GM12878 (cell line): Measurements from ENCODE around the gene GALK2. TPM values are rescaled to one million over a fixed set of nuclear protein-coding genes. Genes with fewer than 3 reads are reported as not detected.
A peak's percentile ranks its signal among the peaks of the same experiment; 100 is the strongest.

Experiments
- ATAC-seq: fragments of 200-7000 bp; cut with Tn5 transposase; 3 replicates; pipeline ENCODE4 v1.9.1; 2020; ENCODE audit warnings: mild to moderate bottlenecking, moderate library complexity
- BruUV-seq: library from RNA; stranded (reverse); fragments of 400-500 nt; replicated peaks from 2 replicates; lab custom pipeline; 2021; lab: Mats Ljungman, UMichigan
- CTCF ChIA-PET: fragments of 300-600 bp; sonication (Branson Sonifier 250); formaldehyde crosslinking; extraction: SDS; loops from one replicate; lab custom pipeline; 2021; ENCODE audit warnings: inconsistent platforms; lab: Yijun Ruan, JAX
- POLR2A ChIA-PET: fragments of 350-600 bp; formaldehyde crosslinking; extraction: SDS; loops from one replicate; lab custom pipeline; 2021; ENCODE audit warnings: inconsistent platforms; lab: Charles Lee
- RAD21 ChIA-PET: fragments of 300-600 bp; sonication (Branson Sonifier 250); formaldehyde crosslinking; loops from one replicate; lab custom pipeline; 2023; ENCODE audit warnings: antibody characterized with exemption; ENCODE audit not compliant: unreplicated experiment; lab: Charles Lee
- SMC1A ChIA-PET: fragments of 300-600 bp; sonication (Branson Sonifier 250); formaldehyde crosslinking; loops from one replicate; lab custom pipeline; 2023; ENCODE audit not compliant: unreplicated experiment, uncharacterized antibody; lab: Charles Lee
- DNase-seq: peaks from one replicate; pipeline ENCODE4 v3.0.0-alpha.2; 2011; ENCODE audit warnings: low read depth, low spot score
- FAIRE-seq: peaks from 3 replicates; lab custom pipeline; 2011; peaks lifted over from hg19 to GRCh38; lab: Jason Lieb, UNC
- H2AFZ ChIP-seq: 2 replicates; pipeline ENCODE4 v1.6.0; 2011; ENCODE audit warnings: low read depth, low read length, control low read depth; ENCODE audit not compliant: control insufficient read depth
- H3K27ac ChIP-seq: 2 replicates; pipeline ENCODE4 v1.5.1; 2011; ENCODE audit warnings: control low read depth; ENCODE audit not compliant: control insufficient read depth, insufficient read depth
- H3K27me3 ChIP-seq, 2 experiments: replicated peaks in 1 of 2; 2 replicates each; pipeline versions ENCODE4 v1.6.0 to v1.6.1; 2011; ENCODE audit warnings: low read length in 1 of 2; ENCODE audit not compliant: control insufficient read depth in 2 of 2, insufficient read depth in 2 of 2
- H3K36me3 ChIP-seq, 2 experiments: 2 replicates each; pipeline ENCODE4 v1.5.1; 2011; ENCODE audit warnings: low read length in 1 of 2; ENCODE audit not compliant: control insufficient read depth in 2 of 2, insufficient read depth in 2 of 2
- H3K4me1 ChIP-seq: 2 replicates; pipeline ENCODE4 v1.6.1; 2011; ENCODE audit warnings: mild to moderate bottlenecking, low read length, moderate library complexity, mixed read lengths; ENCODE audit not compliant: control insufficient read depth, insufficient read depth
- H3K4me2 ChIP-seq: 2 replicates; pipeline ENCODE4 v1.6.0; 2011; ENCODE audit warnings: control low read depth; ENCODE audit not compliant: control insufficient read depth, insufficient read depth
- H3K4me3 ChIP-seq: fragments of 200-600 bp; sonication (generic); 2 replicates; pipeline ENCODE4 v1.5.1; 2016
- H3K79me2 ChIP-seq: 2 replicates; pipeline ENCODE4 v1.6.0; 2011; ENCODE audit warnings: low read length; ENCODE audit not compliant: control insufficient read depth, insufficient read depth
- H3K9ac ChIP-seq: 2 replicates; pipeline ENCODE4 v1.8.0; 2011; ENCODE audit warnings: low read length, control low read depth, mixed read lengths; ENCODE audit not compliant: control insufficient read depth, insufficient read depth
- H3K9me3 ChIP-seq: replicated peaks from 3 replicates; pipeline ENCODE4 v1.5.1; 2011; ENCODE audit warnings: mild to moderate bottlenecking, low read length; ENCODE audit not compliant: control insufficient read depth, insufficient read depth
- H4K20me1 ChIP-seq: 2 replicates; pipeline ENCODE4 v1.6.0; 2011; ENCODE audit not compliant: control insufficient read depth, insufficient read depth
- CTCF ChIP-seq, 3 experiments: IDR thresholded peaks in 2 of 3; conservative IDR thresholded peaks in 1 of 3; 2 replicates each; pipeline ENCODE4 v1.5.1; 2011; ENCODE audit warnings: low read depth in 3 of 3, low read length in 3 of 3, mild to moderate bottlenecking in 3 of 3, control low read depth in 2 of 3, moderate library complexity in 2 of 3, inconsistent platforms in 1 of 3, mixed read lengths in 1 of 3; ENCODE audit not compliant: control insufficient read depth in 2 of 3, insufficient read depth in 1 of 3; ENCODE audit errors: extremely low read depth in 1 of 3
- FOXM1 ChIP-seq: IDR thresholded peaks from 2 replicates; pipeline ENCODE4 v1.6.1; 2012; ENCODE audit warnings: low read depth, mild to moderate bottlenecking, inconsistent platforms, low read length, moderate library complexity
- IKZF1 ChIP-seq: fragments of 450-650 bp; conservative IDR thresholded peaks from 2 replicates; pipeline ENCODE4 v1.6.1; 2017; ENCODE audit warnings: antibody characterized with exemption, mild to moderate bottlenecking
- PAX5 ChIP-seq: IDR thresholded peaks from 2 replicates; pipeline ENCODE4 v1.6.1; 2011; ENCODE audit warnings: low read depth, low read length, borderline replicate concordance
- RAD21 ChIP-seq: IDR thresholded peaks from 2 replicates; pipeline ENCODE4 v1.6.1; 2011; ENCODE audit warnings: mild to moderate bottlenecking, low read depth, low read length, moderate library complexity; ENCODE audit not compliant: insufficient read depth
- RUNX3 ChIP-seq: IDR thresholded peaks from 2 replicates; pipeline ENCODE4 v1.6.1; 2012; ENCODE audit warnings: low read length, inconsistent platforms
- TCF12 ChIP-seq: IDR thresholded peaks from 2 replicates; pipeline ENCODE4 v1.6.1; 2011; ENCODE audit warnings: low read depth, mild to moderate bottlenecking, low read length
- ZBED1 ChIP-seq: IDR thresholded peaks from 2 replicates; pipeline ENCODE4 v1.6.1; 2016; ENCODE audit warnings: borderline replicate concordance
- WGBS: methylation state at CpG from one replicate; pipeline ENCODE4 v1.1.6; 2016; ENCODE audit warnings: low lambda C conversion rate; ENCODE audit not compliant: insufficient replicate concordance, insufficient coverage; ENCODE audit errors: missing lambda C conversion rate; 5-methylcytosine and 5-hydroxymethylcytosine counted together
- in situ Hi-C: fragments of 300-500 bp; cut with MboI; formaldehyde crosslinking; loops from 9 replicates; pipeline ENCODE4 v1.14.3; 2018; ENCODE audit warnings: mixed read lengths
- intact Hi-C: fragments of 100-400 bp; cut with micrococcal nuclease; formaldehyde crosslinking; loops from one replicate; pipeline ENCODE4 v1.14.2; 2022; ENCODE audit not compliant: unreplicated experiment
- polyA plus RNA-seq, 11 experiments: library from polyadenylated mRNA; depleted of rRNA in 4 of 11; unstranded in 6 of 11; stranded (reverse) in 5 of 11; fragments of >200 nt; fragmentation: Nextera tagmentation in 4 of 11; fragmentation: Illumina TruSeq in 1 of 11; extraction: Ambion mirVana in 4 of 11; extraction: Trizol in 1 of 11; gene quantifications; 1 replicate in 1 of 11; 2 replicates in 10 of 11; pipeline versions ENCODE4 v1.2.1 to v1.2.3, GENCODE V29; 2011 to 2016; ENCODE audit warnings: inconsistent platforms in 2 of 11, missing spikeins in 2 of 11, low read depth in 1 of 11
- total RNA-seq, 4 experiments: library from RNA; depleted of rRNA in 3 of 4; stranded (reverse); fragments of >200 nt in 3 of 4; fragmentation: Illumina TruSeq in 1 of 4; extraction: Trizol in 1 of 4; gene quantifications; 2 replicates each; pipeline versions ENCODE4 v1.2.1 to v1.2.3, GENCODE V29; 2013 to 2021

GALK2 gene
- total and polyA plus RNA-seq, 10 of the 15 experiments (the other 5 are each of a cell fraction or from before 2014, with no cell fraction given), result 11.9 to 26.7 (median 15.4) TPM

- in situ Hi-C loops, result no loop called here
These were observed 46.0 kb downstream of the GALK2 start for GRCh38 chr15:49215768-49216739.

More at GRCh38 chr15:49215768-49216739, 46.0 kb downstream of the GALK2 start:
- ATAC-seq, result peak; percentile 100
- Histone ChIP-seq H3K4me1 (peaks cover 6% of the 10 kb centered on the region), H3K27ac (0 out of 2 replicates have a peak overlapping the region, but pooled peaks have one; percentile 32), H3K4me2 (peak overlapping the region; percentile 21; the same call in 1 of the 2 replicates), H3K9ac (no peak overlapping the region), H3K9me3 (no peaks in the 10 kb centered on the region; the same call in 2 of the 3 replicates), H3K4me3 (no peak overlapping the region), H3K27me3 (no peaks in the 10 kb centered on the region), H2AFZ (peak overlapping the region; percentile 71; the same call in 1 of the 2 replicates), H4K20me1 (no peaks in the 10 kb centered on the region), H3K79me2 (peaks cover 4% of the 10 kb centered on the region; the same call in 1 of the 2 replicates), H3K36me3 (peaks cover 0 to 6% of the 10 kb centered on the region in 2 experiments; a peak in 1 of 4 replicates)
- CTCF ChIA-PET, result interaction anchor here (0.6 to 1.0 kb wide), 2 partner anchors 86 to 206 kb away, joined by 3 read pairs; no protein-coding TSS in a partner anchor
- 41% methylated on average over 7 of the region's 7 CpGs for WGBS
- POLR2A ChIA-PET, result no interaction called here
- intact Hi-C loops, result no loop called here
- SMC1A ChIA-PET, result no interaction called here
- peak; percentile 38 for DNase-seq
- no TSS peak for BruUV-seq
- RAD21 ChIA-PET, result no interaction called here
- no peak for FAIRE-seq
- peak; percentile 3 to 44 (median 38); a peak in 3 of 6 replicates for TF ChIP-seq CTCF (IDR thresholded peaks at IDR 0.05 in 2 of 3, conservative IDR thresholded peaks at IDR 0.05 in 1 of 3; ENCODE audit: control insufficient read depth in 2 of 3, extremely low read depth in 1 of 3, insufficient read depth in 1 of 3, low read depth in 3 of 3, low read length in 3 of 3)
- TF ChIP-seq IKZF1, result peak; percentile 42
- TF ChIP-seq RAD21, result 0 out of 2 replicates have a peak, but pooled peaks have one; percentile 7
- TF ChIP-seq ZBED1, result no peak
- no peak for TF ChIP-seq FOXM1
- peak; percentile 89 for TF ChIP-seq PAX5
- 0 out of 2 replicates have a peak, but pooled peaks have one; percentile 31 for TF ChIP-seq TCF12
- TF ChIP-seq RUNX3, result 0 out of 2 replicates have a peak, but pooled peaks have one; percentile 18
